ENCODE results near the gene GDF10.
A peak's percentile ranks its signal among the peaks of the same experiment; 100 is the strongest.

The GDF10 gene

DNA sequence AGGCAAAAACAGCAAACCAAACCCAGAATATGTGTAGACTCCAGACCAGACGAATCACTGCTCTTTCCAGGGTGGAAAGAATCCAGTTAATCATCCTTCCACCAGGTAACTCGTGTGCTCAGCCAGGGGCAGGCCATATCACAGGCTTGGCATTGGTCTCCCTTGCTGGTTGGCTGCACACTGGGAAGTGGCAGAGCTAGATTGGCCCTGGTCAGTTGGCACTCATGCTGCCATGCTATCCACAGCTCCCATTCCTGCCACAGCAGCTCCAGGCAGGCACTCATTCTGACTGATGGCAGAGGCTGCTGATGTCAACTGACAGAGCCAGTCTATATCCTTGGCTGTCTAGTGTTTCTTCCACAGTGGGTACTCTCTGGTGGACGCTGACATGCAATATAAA lies 9.7 kb upstream of the GDF10 start:
- DNase-seq (ENCODE audit: low read depth in 1 of 2, low spot score in 1 of 2) = no peak

- DNase-seq (ENCODE audit: low read depth in 1 of 2, low spot score in 1 of 2) = no peak
Observed at GRCh38 chr10:47291682-47292081, 8.3 kb upstream of the GDF10 start.

DNA sequence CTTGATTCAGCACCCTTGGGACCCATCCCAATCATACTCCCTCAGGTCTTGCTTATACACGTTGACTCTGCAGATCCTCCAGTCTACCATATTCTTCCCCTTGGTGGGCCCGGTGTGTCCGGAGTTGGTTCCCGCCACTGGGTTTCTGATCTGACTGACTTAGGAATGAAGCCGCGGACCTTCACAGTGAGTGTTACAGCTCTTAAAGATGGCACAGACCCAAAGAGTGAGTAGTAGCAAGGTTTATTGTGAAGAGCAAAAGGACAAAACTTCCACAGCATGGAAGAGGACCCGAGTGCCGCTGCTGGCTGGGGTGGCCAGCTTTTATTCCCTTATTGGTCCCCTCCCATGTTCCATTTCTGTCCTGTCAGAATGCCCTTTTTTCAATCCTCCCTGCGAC lies 5.9 kb upstream of the GDF10 start:
- DNase-seq (ENCODE audit: low read depth in 1 of 2, low spot score in 1 of 2) = no peak

DNA sequence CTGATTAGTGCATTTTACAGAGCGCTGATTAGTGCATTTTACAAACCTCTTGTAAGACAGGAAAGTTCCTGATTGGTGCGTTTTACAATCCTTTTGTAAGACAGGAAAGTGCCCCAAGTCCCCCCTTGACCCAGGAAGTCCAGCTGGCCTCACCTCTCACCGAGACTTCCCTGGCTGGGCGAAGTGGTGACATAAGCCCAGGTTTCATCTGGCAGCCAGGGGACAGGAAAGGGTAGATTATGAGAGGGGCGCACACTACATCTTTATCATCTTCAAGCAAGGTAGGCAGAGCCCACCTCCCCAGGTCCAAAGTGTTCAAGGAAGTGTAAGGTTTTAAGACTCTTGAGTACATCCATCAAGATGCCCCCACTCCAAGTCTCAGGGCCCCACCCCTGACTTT lies 5.5 kb upstream of the GDF10 start:
- no peak for DNase-seq (ENCODE audit: low read depth in 1 of 2, low spot score in 1 of 2)

DNA sequence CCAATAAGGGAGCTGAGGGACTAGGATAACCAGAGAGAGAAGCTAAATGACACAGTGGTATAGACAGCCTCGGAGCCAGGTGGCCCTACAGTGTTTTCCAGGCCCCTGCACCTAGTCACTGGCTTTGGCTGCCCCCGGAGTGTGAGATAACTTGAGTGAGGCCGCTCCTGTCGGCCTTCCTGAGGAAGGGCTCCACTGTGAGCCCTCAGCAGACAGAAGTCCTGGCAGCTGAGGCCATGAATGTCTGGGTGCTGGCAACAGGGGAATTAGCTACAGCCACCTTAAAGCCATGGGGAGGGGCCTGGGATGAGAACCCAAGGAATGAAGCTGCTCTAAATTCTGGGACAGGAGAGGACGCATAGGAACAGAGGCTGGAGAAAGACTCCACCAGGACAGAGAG lies 4.6 kb upstream of the GDF10 start:
- no peak for DNase-seq (ENCODE audit: low read depth in 1 of 2, low spot score in 1 of 2)

GRCh38 chr10:47296156-47296894 lies 3.7 kb upstream of the GDF10 start:
- no peak for DNase-seq (ENCODE audit: low read depth in 1 of 2, low spot score in 1 of 2)

- no peak for DNase-seq (ENCODE audit: low read depth in 1 of 2, low spot score in 1 of 2)
Observed at GRCh38 chr10:47296941-47297340, 3.1 kb upstream of the GDF10 start.

- no peak for DNase-seq (ENCODE audit: low read depth in 1 of 2, low spot score in 1 of 2)
Observed at GRCh38 chr10:47297866-47298540, 2.0 kb upstream of the GDF10 start.

DNA sequence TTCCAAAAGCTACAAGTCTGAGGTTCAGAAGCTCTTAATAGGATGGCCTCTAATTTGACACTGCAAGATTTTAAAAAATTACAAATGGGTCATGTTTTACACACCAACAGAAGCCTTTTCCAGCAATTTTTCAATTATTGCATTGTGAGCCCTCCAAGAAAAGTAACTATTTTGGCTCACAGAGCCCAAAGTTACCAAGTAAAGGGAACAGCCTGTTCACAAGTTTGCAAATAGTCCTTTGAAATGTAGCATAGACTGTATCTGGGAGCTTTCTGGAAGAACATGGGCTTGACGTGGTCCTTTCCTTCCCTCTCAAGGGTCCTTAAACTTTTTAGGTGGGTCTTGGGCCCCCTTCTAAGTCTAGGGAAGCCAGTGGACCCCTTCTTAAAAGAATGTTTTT lies 1.3 kb upstream of the GDF10 start:
- DNase-seq (ENCODE audit: low read depth in 1 of 2, low spot score in 1 of 2) = no peak

- DNase-seq (ENCODE audit: low read depth in 1 of 2, low spot score in 1 of 2) = no peak
Observed at GRCh38 chr10:47300429-47300931, 483 bp downstream of the GDF10 start.

DNA sequence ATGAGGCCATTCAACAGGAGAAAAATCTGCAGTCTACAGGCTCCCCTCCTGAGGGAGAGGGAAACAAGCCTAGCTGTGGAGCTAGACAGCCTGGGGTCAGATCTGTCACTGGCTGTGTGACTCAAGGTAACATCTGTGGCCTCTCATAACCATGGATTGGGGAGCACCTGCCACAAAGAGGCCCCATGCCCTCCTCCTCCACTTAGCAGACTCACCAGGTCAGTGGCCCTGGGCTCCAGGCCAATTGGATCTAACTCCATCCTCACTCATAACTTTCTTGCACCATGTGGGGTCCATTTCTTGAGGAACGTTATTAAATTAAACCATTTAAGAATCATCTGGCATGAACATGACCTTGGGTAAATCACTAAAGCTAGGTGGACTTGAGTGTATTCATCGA lies 1.8 kb downstream of the GDF10 start:
- no peak for DNase-seq (ENCODE audit: low read depth in 1 of 2, low spot score in 1 of 2)

GRCh38 chr10:47303105-47303504 lies 3.1 kb downstream of the GDF10 start:
- no peak for DNase-seq (ENCODE audit: low read depth in 1 of 2, low spot score in 1 of 2)

DNA sequence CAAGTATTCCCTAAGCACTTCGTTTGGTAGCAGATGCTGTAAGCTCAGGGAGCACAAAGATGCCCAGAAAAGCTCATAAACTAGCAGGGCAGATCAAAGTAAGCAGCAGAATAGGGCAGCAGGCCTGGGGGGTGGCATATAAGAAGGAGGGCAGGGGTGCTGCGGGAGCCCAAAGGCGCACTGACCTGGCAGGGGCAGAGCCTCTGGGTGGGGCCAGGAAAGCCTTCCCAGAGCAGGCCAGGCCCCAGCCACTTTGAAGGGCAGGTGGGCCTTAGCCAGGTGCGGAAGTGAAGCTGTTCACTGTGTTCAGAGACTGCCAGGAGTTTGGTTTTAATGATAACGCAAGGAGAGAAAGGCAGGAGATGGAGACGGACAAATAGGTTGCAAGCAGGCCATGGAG lies 3.9 kb downstream of the GDF10 start:
- DNase-seq (ENCODE audit: low read depth in 1 of 2, low spot score in 1 of 2) = no peak

GRCh38 chr10:47305566-47305965 lies 5.6 kb downstream of the GDF10 start:
- no peak for DNase-seq (ENCODE audit: low read depth in 1 of 2, low spot score in 1 of 2)

DNA sequence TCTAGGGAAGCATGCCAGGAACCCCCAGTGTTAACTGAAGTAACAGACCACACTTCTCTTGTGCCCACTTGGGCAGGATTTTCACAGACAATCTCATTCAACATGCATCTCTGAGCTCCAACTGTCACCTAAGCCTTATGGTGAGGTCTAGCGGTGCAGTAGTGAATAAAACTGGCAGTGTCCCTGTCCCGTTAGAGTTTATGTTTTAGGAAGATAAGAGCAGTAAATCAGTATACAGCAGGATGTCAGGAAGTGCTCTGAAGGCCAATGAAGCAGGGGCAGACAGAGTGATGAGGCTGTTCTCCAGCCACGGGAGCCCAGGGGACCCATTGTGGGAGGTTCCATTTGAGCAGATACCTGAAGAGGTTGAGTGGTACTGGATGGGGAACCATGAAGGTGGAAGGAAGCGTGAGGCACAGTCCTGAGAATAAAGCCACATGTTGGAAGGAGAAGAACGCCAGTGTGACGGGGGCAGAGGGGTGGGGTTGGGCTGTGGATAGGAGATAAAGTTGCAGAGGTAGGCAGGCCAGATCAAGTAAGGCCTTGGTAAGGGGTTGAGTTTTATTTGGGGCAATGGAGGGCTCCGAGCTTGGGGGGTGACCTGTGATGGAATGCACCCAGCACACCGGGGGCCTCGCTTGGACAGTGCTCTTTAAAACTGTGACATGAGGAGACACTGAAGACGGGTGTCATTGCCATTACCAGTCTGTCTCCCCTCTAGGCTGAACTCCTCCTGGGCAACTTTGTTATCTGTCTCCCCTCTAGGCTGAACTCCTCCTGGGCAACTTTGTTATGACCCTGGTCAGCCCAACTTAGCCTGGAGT lies 6.6 kb downstream of the GDF10 start:
- no peak for DNase-seq (ENCODE audit: low read depth in 1 of 2, low spot score in 1 of 2)

DNA sequence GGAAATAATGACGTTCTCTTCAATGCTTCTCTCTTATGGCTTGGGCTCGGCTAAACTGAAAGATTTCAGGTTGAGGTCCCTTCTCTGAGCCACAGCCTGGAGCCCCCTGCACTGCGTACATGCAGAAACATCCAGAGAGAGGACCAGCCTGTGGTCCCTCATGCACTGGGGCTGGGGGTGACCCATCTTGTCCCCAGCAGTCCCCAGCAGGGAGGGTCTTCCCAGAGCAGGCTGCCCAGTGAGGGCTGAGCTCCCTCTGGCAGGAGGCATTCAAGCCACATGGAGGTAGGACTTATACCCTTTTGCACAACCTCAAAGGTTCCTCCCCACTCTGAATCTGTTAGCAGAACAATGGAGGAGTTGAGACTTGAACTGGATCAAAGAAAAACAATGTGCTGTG lies 7.4 kb downstream of the GDF10 start:
- DNase-seq (ENCODE audit: low read depth in 1 of 2, low spot score in 1 of 2) = no peak

GRCh38 chr10:47308775-47309174 lies 8.8 kb downstream of the GDF10 start:
- no peak for DNase-seq (ENCODE audit: low read depth in 1 of 2, low spot score in 1 of 2)

GRCh38 chr10:47309408-47310089 lies 9.6 kb downstream of the GDF10 start:
- DNase-seq (ENCODE audit: low read depth in 1 of 2, low spot score in 1 of 2) = no peak

GRCh38 chr10:47310090-47310505 lies 10.1 kb downstream of the GDF10 start:
- no peak for DNase-seq (ENCODE audit: low read depth in 1 of 2, low spot score in 1 of 2)

DNA sequence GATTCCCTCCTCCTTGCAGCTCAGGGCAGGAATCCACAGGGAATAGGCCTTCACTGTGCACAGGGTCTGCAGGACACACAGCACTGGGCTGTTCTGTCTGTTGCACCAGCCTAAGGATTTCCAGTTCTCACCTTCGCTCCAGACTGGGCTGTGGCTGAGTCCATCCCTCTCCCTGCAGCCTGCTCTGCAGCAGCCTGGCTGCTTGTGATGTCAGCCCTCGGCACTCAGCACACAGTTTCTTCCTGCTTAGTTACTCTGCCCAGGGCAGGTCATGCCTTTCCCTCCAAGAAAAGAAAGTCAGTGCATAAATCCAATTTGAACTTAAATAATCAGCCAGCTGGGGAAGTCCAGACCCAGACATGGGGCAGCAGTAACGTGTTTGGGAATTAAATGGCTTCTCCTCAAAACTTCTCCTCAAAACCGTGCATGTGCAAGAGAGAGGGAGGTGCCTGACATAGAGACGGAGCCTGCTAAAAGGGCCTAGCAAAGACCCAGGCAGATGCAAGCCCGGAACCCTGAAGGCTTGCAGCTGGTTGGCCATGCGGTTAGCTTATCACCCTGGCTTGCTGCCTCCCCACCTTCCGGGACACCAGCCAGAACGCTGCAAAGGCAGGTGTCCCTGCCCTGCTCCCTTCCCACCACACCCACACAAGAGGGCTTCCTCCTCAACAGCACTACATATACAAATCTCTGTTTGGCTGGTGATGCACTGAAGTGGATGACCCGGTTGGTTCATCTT lies 11.4 kb downstream of the GDF10 start:
- DNase-seq (ENCODE audit: low read depth in 1 of 2, low spot score in 1 of 2) = peak in 1 of 2 donors; percentile 35

All from activated T-helper 1 cell treated with anti-CD3 and anti-CD28 coated beads, Interleukin-2, amount 50 U/mL, for 16 hours (primary cell).